Activated CD8-positive, alpha-beta T cell treated with anti-CD3 and anti-CD28 coated beads, Interleukin-2, amount 10 ng/mL, durations not matched to agents 7 days and 5 days (primary cell): ENCODE results near the gene BOD1L1. TPM values are rescaled to one million over a fixed set of nuclear protein-coding genes. Genes with fewer than 3 reads are reported as not detected.

ENCODE experiments used
- ATAC-seq: fragments of 150-1000 bp; cut with Tn5 transposase; one replicate; pipeline ENCODE4 v1.10.0; 2021; ENCODE audit warnings: moderate library complexity
- CTCF ChIA-PET: fragments of 350-600 bp; sonication (Branson Sonifier 250); formaldehyde crosslinking; loops from one replicate; lab custom pipeline; 2021; ENCODE audit warnings: antibody characterized with exemption; lab: Charles Lee
- POLR2A ChIA-PET: fragments of 350-600 bp; sonication (Branson Sonifier 250); formaldehyde crosslinking; loops from one replicate; lab custom pipeline; 2021; ENCODE audit warnings: antibody characterized with exemption; lab: Charles Lee
- DNase-seq: peaks from one replicate; pipeline ENCODE4 v3.0.0-alpha.2; 2020
- H3K27ac Mint-ChIP-seq: one replicate; pipeline ENCODE4 v1.8.0; 2021; ENCODE audit warnings: mild to moderate bottlenecking, mixed read lengths
- H3K27me3 Mint-ChIP-seq: one replicate; pipeline ENCODE4 v1.8.0; 2021; ENCODE audit warnings: low read depth, mixed read lengths
- H3K36me3 Mint-ChIP-seq: one replicate; pipeline ENCODE4 v1.8.0; 2021; ENCODE audit warnings: low read depth, mixed read lengths
- H3K4me1 Mint-ChIP-seq: one replicate; pipeline ENCODE4 v1.8.0; 2021; ENCODE audit warnings: low read depth, mixed read lengths
- H3K4me3 Mint-ChIP-seq: one replicate; pipeline ENCODE4 v1.8.0; 2021; ENCODE audit warnings: mild to moderate bottlenecking, mixed read lengths
- H3K9me3 Mint-ChIP-seq: one replicate; pipeline ENCODE4 v1.8.0; 2022; ENCODE audit warnings: mixed read lengths; ENCODE audit not compliant: insufficient read depth
- total RNA-seq, 2 experiments: library from RNA; stranded (reverse); gene quantifications; one replicate each; pipeline ENCODE4 v1.2.3, GENCODE V29; 2021

BOD1L1 gene
- total RNA-seq, 2 experiments from 2014 or later, result 29.7 to 30.2 TPM

DNA sequence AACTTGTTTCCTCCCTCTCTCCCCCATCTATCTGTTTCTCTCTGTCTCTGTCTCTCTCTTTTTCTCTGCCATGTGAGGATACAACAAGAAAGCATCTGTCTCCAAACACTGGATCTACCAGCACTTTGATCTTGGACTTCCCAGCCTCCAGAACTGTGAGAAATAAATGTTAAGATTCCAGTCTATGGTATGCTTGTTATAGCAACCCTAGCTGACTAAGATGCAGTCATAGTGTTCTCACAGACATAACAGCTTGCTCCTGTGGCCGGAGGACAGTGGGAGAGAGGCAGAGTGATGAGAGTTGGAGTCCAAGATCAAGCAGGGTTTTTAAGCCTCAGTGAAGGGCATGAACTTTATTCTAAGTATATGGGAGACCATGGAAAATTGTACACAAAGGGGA lies 74.4 kb downstream of the BOD1L1 start:
- Mint-ChIP-seq H3K4me1 (peaks cover 11% of the 10 kb centered on the region), H3K9me3 (no peaks in the 10 kb centered on the region), H3K36me3 (no peaks in the 10 kb centered on the region), H3K4me3 (no peak overlapping the region), H3K27me3 (peaks cover 37% of the 10 kb centered on the region), H3K27ac (no peak overlapping the region)
- ChIA-PET CTCF (no interaction called here), POLR2A (no interaction called here)
- DNase-seq, result no peak
- no peak for ATAC-seq

DNA sequence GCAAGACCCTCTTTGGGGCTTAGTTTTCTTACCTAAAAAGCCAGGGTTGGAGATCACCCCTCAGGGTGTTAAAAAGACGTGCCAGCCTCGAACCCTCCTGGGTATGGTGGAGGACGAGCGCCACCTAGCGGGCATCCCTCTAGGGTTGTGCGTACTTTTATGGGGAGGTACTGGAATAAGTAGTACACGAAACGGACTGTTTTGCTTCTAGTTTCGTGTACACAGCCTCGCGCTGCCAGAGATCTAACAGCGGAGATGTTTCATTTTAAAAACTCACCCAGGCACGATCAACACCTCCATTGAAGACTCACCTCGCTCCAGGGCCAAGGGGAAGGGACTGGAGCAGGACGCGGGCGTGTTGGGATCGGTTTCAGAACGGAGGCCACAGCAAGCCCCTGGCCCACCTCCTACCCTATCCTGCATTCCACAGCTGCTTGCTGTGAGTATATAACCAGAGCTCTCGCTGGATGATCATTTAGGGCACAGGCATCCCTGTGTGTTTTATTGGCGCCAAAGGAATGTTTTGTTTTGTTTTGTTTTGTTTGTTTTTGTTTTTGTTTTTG lies 78.5 kb downstream of the BOD1L1 start:
- DNase-seq (peak; percentile 89), ATAC-seq (peak; percentile 73)
- peak overlapping the region; percentile 62 for H3K4me3 Mint-ChIP-seq
- H3K9me3 Mint-ChIP-seq, result no peaks in the 10 kb centered on the region
- H3K27ac Mint-ChIP-seq, result no peak overlapping the region
- peaks cover 5% of the 10 kb centered on the region for H3K36me3 Mint-ChIP-seq
- H3K4me1 Mint-ChIP-seq, result peaks cover 28% of the 10 kb centered on the region
- H3K27me3 Mint-ChIP-seq, result peaks cover 61% of the 10 kb centered on the region
- CTCF ChIA-PET, result interaction anchor here (0.6 to 1.3 kb wide), 7 partner anchors 18 to 838 kb away, joined by 3 to 5 read pairs (median 3); no protein-coding TSS in a partner anchor
- POLR2A ChIA-PET, result no interaction called here

GRCh38 chr4:13548059-13548983 lies 79.2 kb downstream of the BOD1L1 start:
- Mint-ChIP-seq H3K27ac (no peak overlapping the region), H3K27me3 (peaks cover 61% of the 10 kb centered on the region), H3K9me3 (no peaks in the 10 kb centered on the region), H3K36me3 (peaks cover 5% of the 10 kb centered on the region), H3K4me1 (peaks cover 32% of the 10 kb centered on the region), H3K4me3 (peak overlapping the region; percentile 62)
- CTCF ChIA-PET, result interaction anchor here (0.6 to 1.3 kb wide), 6 partner anchors 18 to 837 kb away, joined by 3 to 5 read pairs (median 3); no protein-coding TSS in a partner anchor
- DNase-seq (no peak), ATAC-seq (no peak)
- POLR2A ChIA-PET, result no interaction called here

DNA sequence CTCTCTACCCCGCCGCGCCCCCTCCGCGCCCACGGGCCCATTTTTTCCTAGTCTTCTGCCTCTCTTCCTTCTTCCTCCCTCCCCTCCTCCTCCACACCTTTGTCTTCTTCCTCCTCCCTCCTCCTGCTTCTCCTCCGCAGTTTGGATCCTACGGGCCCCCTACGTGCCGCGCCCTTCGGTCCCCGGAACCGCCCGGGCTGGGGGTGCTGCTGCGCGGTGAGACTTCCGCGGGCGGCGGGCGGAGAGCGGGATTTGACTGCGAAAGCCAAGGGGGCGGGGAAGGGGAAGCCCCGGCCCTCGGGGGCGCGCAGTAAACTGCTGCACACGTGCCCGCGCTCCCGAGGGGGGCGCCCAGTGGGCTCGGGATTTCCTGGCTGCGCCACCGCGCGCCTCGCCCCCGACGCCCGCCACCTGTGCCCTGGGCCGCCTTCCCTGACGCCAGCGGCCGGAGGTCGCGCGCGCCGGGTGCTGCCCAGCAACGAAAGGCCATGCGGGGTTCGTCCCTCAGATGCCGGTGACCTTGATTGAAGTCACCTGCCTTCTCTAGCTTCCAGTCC lies 80.0 kb downstream of the BOD1L1 start:
- H3K27ac Mint-ChIP-seq, result no peak overlapping the region
- ATAC-seq (peak; percentile 37), DNase-seq (peak; percentile 48)
- ChIA-PET CTCF (interaction anchor here (0.9 to 1.3 kb wide), 4 partner anchors 21 to 837 kb away, joined by 3 to 5 read pairs (median 4); no protein-coding TSS in a partner anchor), POLR2A (no interaction called here)
- peaks cover 66% of the 10 kb centered on the region for H3K27me3 Mint-ChIP-seq
- peak overlapping the region; percentile 65 for H3K4me3 Mint-ChIP-seq
- no peaks in the 10 kb centered on the region for H3K9me3 Mint-ChIP-seq
- H3K36me3 Mint-ChIP-seq, result peaks cover 5% of the 10 kb centered on the region
- H3K4me1 Mint-ChIP-seq, result peaks cover 32% of the 10 kb centered on the region

DNA sequence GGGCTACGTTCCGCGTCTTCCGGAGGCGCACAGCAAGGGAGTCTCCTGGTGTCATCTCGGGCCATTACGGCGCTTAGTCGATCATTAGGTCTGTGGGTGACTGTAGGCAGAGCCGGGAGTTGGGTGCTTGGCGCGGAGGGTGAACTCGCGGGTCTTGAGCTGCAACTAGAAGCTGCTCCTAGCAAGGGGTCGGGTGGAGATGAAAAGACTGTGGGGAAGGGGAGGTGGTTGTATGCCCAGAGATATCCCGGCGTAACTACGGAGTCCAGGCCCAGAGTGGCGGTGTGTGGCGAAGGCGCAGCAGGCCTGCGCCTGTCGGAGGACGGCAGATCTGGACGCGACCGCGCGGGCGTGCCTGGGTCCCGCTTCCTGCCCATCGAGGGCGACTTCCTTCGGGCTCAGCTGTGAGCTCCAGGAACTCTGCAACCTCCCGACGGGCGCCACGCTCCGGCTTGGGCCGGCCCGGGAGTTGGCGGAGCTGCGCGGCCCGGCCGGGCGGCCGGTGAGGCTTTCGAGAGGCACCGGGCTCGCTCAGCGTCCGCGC lies 80.5 kb downstream of the BOD1L1 start:
- Mint-ChIP-seq H3K4me1 (peaks cover 32% of the 10 kb centered on the region), H3K9me3 (no peaks in the 10 kb centered on the region), H3K27me3 (peaks cover 61% of the 10 kb centered on the region), H3K27ac (peak overlapping the region; percentile 51), H3K4me3 (peak overlapping the region; percentile 65), H3K36me3 (peaks cover 5% of the 10 kb centered on the region)
- ChIA-PET CTCF (interaction anchor here (0.9 kb wide), 1 partner anchor 20 kb away, joined by 4 read pairs; no protein-coding TSS in a partner anchor), POLR2A (no interaction called here)
- no peak for DNase-seq
- ATAC-seq, result peak; percentile 20

- DNase-seq (no peak), ATAC-seq (no peak)
- peak overlapping the region; percentile 65 for H3K4me3 Mint-ChIP-seq
- H3K27ac Mint-ChIP-seq, result no peak overlapping the region
- H3K4me1 Mint-ChIP-seq, result peaks cover 35% of the 10 kb centered on the region
- POLR2A ChIA-PET, result no interaction called here
- H3K27me3 Mint-ChIP-seq, result peaks cover 60% of the 10 kb centered on the region
- CTCF ChIA-PET, result no interaction called here
- peaks cover 5% of the 10 kb centered on the region for H3K36me3 Mint-ChIP-seq
- H3K9me3 Mint-ChIP-seq, result no peaks in the 10 kb centered on the region
These were observed 81.2 kb downstream of the BOD1L1 start for GRCh38 chr4:13546142-13546940.

DNA sequence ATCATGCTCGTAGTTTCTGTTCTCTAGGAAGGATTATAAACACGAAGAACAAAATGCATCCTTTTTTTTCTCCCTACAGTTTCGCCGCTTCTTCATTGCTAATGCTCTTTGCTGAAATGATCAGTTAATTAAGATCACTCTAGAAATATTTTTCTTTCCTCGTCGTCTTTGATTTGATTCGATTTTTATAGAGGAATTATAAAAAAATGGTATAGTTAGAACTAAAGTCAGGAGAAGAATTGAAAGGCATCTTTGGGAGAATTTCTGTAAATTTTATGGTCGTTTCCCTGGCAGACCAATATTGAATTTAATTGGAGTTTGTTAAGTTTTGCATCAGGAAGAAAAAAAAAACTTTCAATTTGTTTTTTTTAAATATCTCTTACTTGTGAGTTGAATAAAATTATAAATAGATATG lies 82.1 kb downstream of the BOD1L1 start:
- no peak for DNase-seq
- H3K27me3 Mint-ChIP-seq, result peaks cover 60% of the 10 kb centered on the region
- no peak for ATAC-seq
- peak overlapping the region; percentile 68 for H3K4me3 Mint-ChIP-seq
- no peaks in the 10 kb centered on the region for H3K9me3 Mint-ChIP-seq
- H3K27ac Mint-ChIP-seq, result peak overlapping the region; percentile 49
- POLR2A ChIA-PET, result no interaction called here
- peaks cover 5% of the 10 kb centered on the region for H3K36me3 Mint-ChIP-seq
- peaks cover 35% of the 10 kb centered on the region for H3K4me1 Mint-ChIP-seq
- CTCF ChIA-PET, result no interaction called here

DNA sequence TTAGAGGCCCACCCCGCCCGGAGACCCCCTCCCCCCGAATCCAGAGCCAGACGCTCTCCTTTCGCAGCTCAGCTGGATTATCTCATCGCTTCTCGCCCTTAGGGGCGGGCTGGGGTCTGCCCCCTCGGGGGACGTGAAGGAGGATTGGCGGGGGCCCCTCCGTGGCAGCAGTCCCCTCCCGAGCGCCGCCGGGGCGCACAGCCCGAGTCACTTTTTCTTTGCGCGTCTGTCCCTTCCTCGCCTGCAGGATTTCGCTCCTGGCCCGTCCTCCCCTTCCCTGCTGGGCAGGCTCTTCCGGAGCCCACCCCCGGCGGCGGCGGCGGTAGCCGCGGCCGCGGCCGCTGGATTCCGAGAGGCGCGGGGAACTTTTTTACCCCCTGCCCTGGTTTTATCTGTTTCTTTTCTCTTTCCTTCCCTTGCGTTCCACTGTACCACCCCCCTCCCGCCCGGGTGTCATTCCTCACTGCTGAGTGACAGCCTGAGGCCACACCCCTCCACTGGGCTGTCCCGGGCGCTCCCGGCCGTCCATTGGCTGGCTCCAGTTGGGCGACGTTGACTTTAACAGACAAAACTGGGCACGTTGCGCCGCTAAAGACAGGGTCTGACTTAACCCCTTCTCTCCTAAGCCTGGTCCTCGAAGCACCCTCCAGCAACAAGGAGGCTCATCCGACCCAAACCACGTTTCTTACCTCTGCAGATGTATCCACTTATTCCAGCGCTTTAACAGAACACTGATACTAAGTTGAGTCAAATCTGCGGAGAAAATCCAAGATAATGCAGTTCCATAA lies 82.7 kb downstream of the BOD1L1 start:
- peaks cover 39% of the 10 kb centered on the region for H3K4me1 Mint-ChIP-seq
- POLR2A ChIA-PET, result no interaction called here
- CTCF ChIA-PET, result no interaction called here
- peak overlapping the region; percentile 49 for H3K27ac Mint-ChIP-seq
- ATAC-seq (peak; percentile 45), DNase-seq (peak; percentile 47)
- H3K9me3 Mint-ChIP-seq, result no peaks in the 10 kb centered on the region
- peaks cover 5% of the 10 kb centered on the region for H3K36me3 Mint-ChIP-seq
- H3K27me3 Mint-ChIP-seq, result peaks cover 64% of the 10 kb centered on the region
- peak overlapping the region; percentile 68 for H3K4me3 Mint-ChIP-seq

DNA sequence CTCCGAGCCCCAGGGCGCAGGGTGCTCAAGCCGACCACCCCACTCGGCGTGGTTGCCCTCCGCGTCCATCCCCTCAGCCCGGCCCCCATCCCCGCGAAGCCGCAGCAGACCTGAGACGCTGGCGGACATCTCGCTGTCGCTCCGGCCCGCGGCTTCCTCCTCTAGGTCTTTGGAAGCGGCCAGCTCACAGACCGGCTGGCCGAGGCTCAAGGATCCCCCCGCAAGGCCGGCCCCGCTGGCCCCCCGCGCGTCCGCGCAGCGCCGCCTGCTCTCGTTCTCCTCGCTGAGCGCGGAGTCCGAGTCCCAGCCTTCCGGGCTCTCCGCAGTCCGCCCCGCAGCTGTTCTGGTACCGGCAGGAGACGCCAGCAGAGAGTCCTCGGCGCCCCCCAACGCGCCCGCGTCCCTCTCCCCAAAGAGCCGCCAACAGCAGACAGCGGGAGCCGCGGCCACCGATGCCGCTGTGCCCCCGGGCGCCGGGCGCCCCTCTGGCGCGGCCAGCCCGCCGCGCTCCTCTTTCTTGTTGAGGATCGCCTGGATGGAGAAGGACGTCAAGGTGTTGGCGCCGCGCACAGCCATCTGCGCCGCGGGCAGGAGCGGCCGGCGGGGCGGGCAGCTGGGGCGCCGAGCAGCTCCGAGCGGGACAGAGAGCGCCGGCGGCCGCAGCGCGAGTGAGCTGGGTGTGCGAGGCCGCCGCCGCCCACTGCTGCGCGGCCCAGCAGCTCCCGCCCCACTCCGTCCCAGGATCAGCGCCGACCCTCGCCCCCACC lies 83.5 kb downstream of the BOD1L1 start, which contains the start of gene NKX3-2:
Gene NKX3-2, minus strand, starts transcription at position 670 of the 767 bp plus-strand sequence. Its CDS starts 94 bp downstream, at position 576.
- peak within 1 kb of the TSS; percentile 49 for H3K27ac Mint-ChIP-seq

More for the DNA sequence above, 83.5 kb downstream of the BOD1L1 start, which contains the start of gene NKX3-2:
- CTCF ChIA-PET, result interaction anchor here (1.6 kb wide), 1 partner anchor 18 kb away, joined by 4 read pairs; no protein-coding TSS in a partner anchor
- ATAC-seq (no peak), DNase-seq (no peak)
- Mint-ChIP-seq H3K9me3 (no peaks in the 10 kb centered on the region), H3K4me3 (peak within 1 kb of the TSS; percentile 68), H3K27me3 (peaks cover 67% of the 10 kb centered on the region), H3K36me3 (peaks cover 5% of the 10 kb centered on the region), H3K4me1 (peaks cover 39% of the 10 kb centered on the region)
- POLR2A ChIA-PET, result no interaction called here
